SK-N-SH (cell line): ENCODE results near the gene OR4K17. TPM values are rescaled to one million over a fixed set of nuclear protein-coding genes. Genes with fewer than 3 reads are reported as not detected.

ENCODE experiments used
- CTCF ChIA-PET: fragments of 300-600, 350-600 bp; formaldehyde crosslinking; extraction: SDS; loops from one replicate; lab custom pipeline; 2021; lab: Yijun Ruan, JAX
- POLR2A ChIA-PET: fragments of 350-600 bp; sonication (Branson Sonifier 250); formaldehyde crosslinking; extraction: SDS; loops from one replicate; lab custom pipeline; 2020; ENCODE audit warnings: antibody characterized with exemption, inconsistent platforms; lab: Yijun Ruan, JAX
- DNase-seq: peaks from one replicate; pipeline ENCODE4 v3.0.0; 2012
- H2AFZ ChIP-seq: fragments of 200-600 bp; sonication (generic); 2 replicates; pipeline ENCODE4 v1.8.1; 2016; ENCODE audit warnings: antibody characterized with exemption, mild to moderate bottlenecking, low read depth
- H3F3A ChIP-seq: fragments of 200-600 bp; sonication (generic); replicated peaks from 2 replicates; pipeline ENCODE3; 2016; ENCODE audit warnings: antibody characterized with exemption, mild to moderate bottlenecking; ENCODE audit not compliant: insufficient read depth
- H3K27ac ChIP-seq, 2 experiments: fragments of 200-500 bp in 1 of 2; fragments of 200-600 bp in 1 of 2; sonication (Bioruptor generic) in 1 of 2; sonication (generic), shearing (Covaris generic) in 1 of 2; 2 replicates each; pipeline versions ENCODE4 v1.5.1 to v1.6.1; 2014 to 2016; ENCODE audit warnings: low read depth in 2 of 2, inconsistent platforms in 1 of 2, low read length in 1 of 2, mild to moderate bottlenecking in 1 of 2, mixed read lengths in 1 of 2
- H3K27me3 ChIP-seq: fragments of 200-600 bp; sonication (generic), shearing (Covaris generic); 2 replicates; pipeline ENCODE4 v1.6.1; 2016; ENCODE audit warnings: mixed run types; ENCODE audit not compliant: insufficient read depth
- H3K36me3 ChIP-seq, 2 experiments: fragments of 200-500 bp in 1 of 2; fragments of 200-600 bp in 1 of 2; sonication (Bioruptor generic) in 1 of 2; sonication (generic) in 1 of 2; replicated peaks in 1 of 2; 2 replicates each; pipeline versions ENCODE3 to v1.5.1; 2014 to 2016; ENCODE audit warnings: low read length in 1 of 2, mild to moderate bottlenecking in 1 of 2; ENCODE audit not compliant: insufficient read depth in 2 of 2, control insufficient read depth in 1 of 2
- H3K4me1 ChIP-seq, 2 experiments: fragments of 200-500 bp in 1 of 2; fragments of 200-600 bp in 1 of 2; sonication (Bioruptor generic) in 1 of 2; sonication (generic), shearing (Covaris generic) in 1 of 2; 2 replicates each; pipeline versions ENCODE4 v1.5.1 to v1.6.1; 2014 to 2016; ENCODE audit warnings: low read depth in 1 of 2, low read length in 1 of 2, mixed run types in 1 of 2; ENCODE audit not compliant: insufficient read depth in 2 of 2, control insufficient read depth in 1 of 2
- H3K4me2 ChIP-seq: fragments of 200-600 bp; sonication (generic), shearing (Covaris generic); 2 replicates; pipeline ENCODE4 v1.6.1; 2017; ENCODE audit warnings: mixed run types
- H3K4me3 ChIP-seq, 2 experiments: fragments of 200-500 bp in 1 of 2; fragments of 200-600 bp in 1 of 2; sonication (Bioruptor generic) in 1 of 2; sonication (generic), shearing (Covaris generic) in 1 of 2; 2 replicates each; pipeline versions ENCODE4 v1.5.1 to v1.8.1; 2014 to 2016; ENCODE audit warnings: low read depth in 2 of 2, inconsistent platforms in 1 of 2, low read length in 1 of 2, mild to moderate bottlenecking in 1 of 2, mixed read lengths in 1 of 2, moderate library complexity in 1 of 2
- H3K79me2 ChIP-seq: fragments of 200-600 bp; sonication (generic); 2 replicates; pipeline ENCODE4 v1.8.1; 2017; ENCODE audit warnings: mild to moderate bottlenecking; ENCODE audit not compliant: insufficient read depth
- H3K9ac ChIP-seq: fragments of 200-600 bp; sonication (generic); 2 replicates; pipeline ENCODE4 v1.6.1; 2017; ENCODE audit warnings: mixed run types
- H3K9me2 ChIP-seq: fragments of 200-600 bp; sonication (generic); 2 replicates; pipeline ENCODE4 v1.6.1; 2017; ENCODE audit warnings: mixed run types
- H3K9me3 ChIP-seq: fragments of 200-600 bp; sonication (generic); 2 replicates; pipeline ENCODE4 v1.6.1; 2017; ENCODE audit warnings: mixed run types, mild to moderate bottlenecking, moderate library complexity
- H4K20me1 ChIP-seq: fragments of 200-600 bp; sonication (generic); 2 replicates; pipeline ENCODE4 v1.6.1; 2017; ENCODE audit warnings: mild to moderate bottlenecking, mixed run types; ENCODE audit not compliant: insufficient read depth
- ELF1 ChIP-seq: IDR thresholded peaks from 2 replicates; pipeline ENCODE4 v1.4.0; 2012
- FOSL2 ChIP-seq: IDR thresholded peaks from 2 replicates; pipeline ENCODE4 v1.4.0; 2012; ENCODE audit warnings: low read depth, mild to moderate bottlenecking, moderate library complexity, borderline replicate concordance
- JUND ChIP-seq: IDR thresholded peaks from 2 replicates; pipeline ENCODE4 v1.4.0; 2012
- NFIC ChIP-seq: IDR thresholded peaks from 2 replicates; pipeline ENCODE4 v1.4.0; 2012; ENCODE audit warnings: borderline replicate concordance
- NRF1 ChIP-seq: IDR thresholded peaks from 2 replicates; pipeline ENCODE4 v1.6.1; 2012; ENCODE audit warnings: low read depth, mild to moderate bottlenecking, low read length
- POLR2AphosphoS5 ChIP-seq: IDR thresholded peaks from 2 replicates; pipeline ENCODE4 v1.6.1; 2012; ENCODE audit warnings: low read depth, low read length
- RCOR1 ChIP-seq: fragments of 150-350 bp; IDR thresholded peaks from 2 replicates; pipeline ENCODE4 v1.6.1; 2017; ENCODE audit warnings: antibody characterized with exemption, low read length
- RFX5 ChIP-seq: IDR thresholded peaks from 2 replicates; pipeline ENCODE4 v1.6.1; 2012; ENCODE audit warnings: mild to moderate bottlenecking, improper control_type of control experiment, low read length
- RXRA ChIP-seq: IDR thresholded peaks from 2 replicates; pipeline ENCODE4 v1.4.0; 2012; ENCODE audit warnings: low read depth, mild to moderate bottlenecking, borderline replicate concordance
- SIN3A ChIP-seq: IDR thresholded peaks from 2 replicates; pipeline ENCODE4 v1.6.1; 2012; ENCODE audit warnings: low read depth, mild to moderate bottlenecking, low read length, moderate library complexity, borderline replicate concordance
- polyA plus RNA-seq, 3 experiments: library from polyadenylated mRNA; depleted of rRNA; stranded (reverse); fragments of >200 nt; gene quantifications; 2 replicates each; pipeline ENCODE4 v1.2.3, GENCODE V29; 2012
- TF ChIP-seq, protein P1 (sequence below): fragments of 200-600 bp; sonication (generic); IDR thresholded peaks from 2 replicates; pipeline ENCODE4 v1.6.1; 2017; ENCODE audit warnings: antibody characterized with exemption, mild to moderate bottlenecking, moderate library complexity
- TF ChIP-seq, protein P2 (sequence below): IDR thresholded peaks from 2 replicates; pipeline ENCODE4 v1.4.0; 2012; ENCODE audit warnings: low read depth, borderline replicate concordance

Gene OR4K17
- polyA plus RNA-seq, 1 of the 3 experiments (the other 2 are of a cell fraction) = not detected

DNA sequence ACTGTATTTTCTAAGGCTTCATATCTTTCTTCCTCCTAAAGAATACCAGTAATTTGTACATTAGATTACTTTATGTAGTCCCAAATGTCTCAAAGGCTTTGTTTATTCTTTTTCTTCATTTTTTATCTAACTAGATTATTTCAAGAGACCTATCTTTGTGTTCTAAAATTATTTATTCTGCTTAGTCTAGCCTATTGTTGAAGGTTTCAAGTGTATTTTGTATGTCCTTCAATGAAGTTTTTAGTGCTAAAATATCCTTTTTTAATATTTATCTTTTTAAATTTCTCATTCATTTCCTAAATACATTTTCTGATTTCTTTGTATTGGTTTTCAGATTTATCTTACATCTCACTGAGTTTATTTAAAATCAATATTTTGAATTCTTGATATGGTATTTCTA is 53.9 kb downstream of the OR4K17 start:
- Histone ChIP-seq H3K9me3 (peaks cover 15% of the 10 kb centered on the region; the same call in 1 of the 2 replicates), H3K4me3 (no peak overlapping the region), H3K27ac (no peak overlapping the region), H3K4me2 (no peak overlapping the region), H3K4me1 (no peaks in the 10 kb centered on the region), H2AFZ (no peak overlapping the region), H3K27me3 (no peaks in the 10 kb centered on the region), H3K9ac (no peak overlapping the region), H4K20me1 (no peaks in the 10 kb centered on the region), H3K36me3 (no peaks in the 10 kb centered on the region), H3F3A (peaks cover 6% of the 10 kb centered on the region), H3K79me2 (no peaks in the 10 kb centered on the region), H3K9me2 (no peaks in the 10 kb centered on the region)
- TF ChIP-seq SIN3A = no peak
- TF ChIP-seq RXRA = no peak
- no peak for TF ChIP-seq ELF1
- no peak for TF ChIP-seq NFIC
- no peak for TF ChIP-seq NRF1
- TF ChIP-seq POLR2AphosphoS5 = no peak
- TF ChIP-seq, protein P1, sequence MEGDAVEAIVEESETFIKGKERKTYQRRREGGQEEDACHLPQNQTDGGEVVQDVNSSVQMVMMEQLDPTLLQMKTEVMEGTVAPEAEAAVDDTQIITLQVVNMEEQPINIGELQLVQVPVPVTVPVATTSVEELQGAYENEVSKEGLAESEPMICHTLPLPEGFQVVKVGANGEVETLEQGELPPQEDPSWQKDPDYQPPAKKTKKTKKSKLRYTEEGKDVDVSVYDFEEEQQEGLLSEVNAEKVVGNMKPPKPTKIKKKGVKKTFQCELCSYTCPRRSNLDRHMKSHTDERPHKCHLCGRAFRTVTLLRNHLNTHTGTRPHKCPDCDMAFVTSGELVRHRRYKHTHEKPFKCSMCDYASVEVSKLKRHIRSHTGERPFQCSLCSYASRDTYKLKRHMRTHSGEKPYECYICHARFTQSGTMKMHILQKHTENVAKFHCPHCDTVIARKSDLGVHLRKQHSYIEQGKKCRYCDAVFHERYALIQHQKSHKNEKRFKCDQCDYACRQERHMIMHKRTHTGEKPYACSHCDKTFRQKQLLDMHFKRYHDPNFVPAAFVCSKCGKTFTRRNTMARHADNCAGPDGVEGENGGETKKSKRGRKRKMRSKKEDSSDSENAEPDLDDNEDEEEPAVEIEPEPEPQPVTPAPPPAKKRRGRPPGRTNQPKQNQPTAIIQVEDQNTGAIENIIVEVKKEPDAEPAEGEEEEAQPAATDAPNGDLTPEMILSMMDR = no peak
- no peak for TF ChIP-seq FOSL2
- TF ChIP-seq, protein P2, sequence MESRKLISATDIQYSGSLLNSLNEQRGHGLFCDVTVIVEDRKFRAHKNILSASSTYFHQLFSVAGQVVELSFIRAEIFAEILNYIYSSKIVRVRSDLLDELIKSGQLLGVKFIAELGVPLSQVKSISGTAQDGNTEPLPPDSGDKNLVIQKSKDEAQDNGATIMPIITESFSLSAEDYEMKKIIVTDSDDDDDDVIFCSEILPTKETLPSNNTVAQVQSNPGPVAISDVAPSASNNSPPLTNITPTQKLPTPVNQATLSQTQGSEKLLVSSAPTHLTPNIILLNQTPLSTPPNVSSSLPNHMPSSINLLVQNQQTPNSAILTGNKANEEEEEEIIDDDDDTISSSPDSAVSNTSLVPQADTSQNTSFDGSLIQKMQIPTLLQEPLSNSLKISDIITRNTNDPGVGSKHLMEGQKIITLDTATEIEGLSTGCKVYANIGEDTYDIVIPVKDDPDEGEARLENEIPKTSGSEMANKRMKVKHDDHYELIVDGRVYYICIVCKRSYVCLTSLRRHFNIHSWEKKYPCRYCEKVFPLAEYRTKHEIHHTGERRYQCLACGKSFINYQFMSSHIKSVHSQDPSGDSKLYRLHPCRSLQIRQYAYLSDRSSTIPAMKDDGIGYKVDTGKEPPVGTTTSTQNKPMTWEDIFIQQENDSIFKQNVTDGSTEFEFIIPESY = no peak
- no peak for TF ChIP-seq RCOR1
- DNase-seq = no peak
- ChIA-PET CTCF (no interaction called here), POLR2A (no interaction called here)

DNA sequence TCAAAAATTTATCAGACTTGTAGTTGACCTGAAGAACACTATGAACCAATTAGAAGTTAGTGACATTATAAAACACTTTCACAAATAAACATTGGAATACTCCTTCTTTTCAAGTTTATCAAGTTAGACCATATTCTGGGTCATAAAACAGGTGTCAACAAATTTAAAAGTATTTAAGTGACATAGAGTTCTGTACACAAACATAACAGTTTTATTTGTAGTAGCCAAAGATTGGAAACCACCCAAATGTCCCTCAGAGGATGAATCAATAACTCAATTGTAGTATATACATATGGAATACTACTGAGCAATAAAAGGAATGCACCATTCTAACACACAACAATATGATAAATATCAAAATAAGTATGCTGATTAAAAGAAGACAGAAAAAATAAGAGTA is 56.6 kb downstream of the OR4K17 start:
- H3K79me2 ChIP-seq = no peaks in the 10 kb centered on the region
- no peaks in the 10 kb centered on the region for H3K36me3 ChIP-seq
- POLR2A ChIA-PET = no interaction called here
- no peaks in the 10 kb centered on the region for H3K27me3 ChIP-seq
- TF ChIP-seq RCOR1 (no peak), JUND (no peak), RFX5 (no peak)
- no peaks in the 10 kb centered on the region for H4K20me1 ChIP-seq
- peaks cover 15% of the 10 kb centered on the region; the same call in 1 of the 2 replicates for H3K9me3 ChIP-seq
- no peak overlapping the region for H2AFZ ChIP-seq
- no peak for DNase-seq
- H3K4me2 ChIP-seq = no peak overlapping the region
- no peaks in the 10 kb centered on the region for H3K4me1 ChIP-seq
- no peak overlapping the region for H3K27ac ChIP-seq
- H3K4me3 ChIP-seq = no peak overlapping the region
- H3F3A ChIP-seq = peaks cover 15% of the 10 kb centered on the region
- CTCF ChIA-PET = no interaction called here
- no peaks in the 10 kb centered on the region for H3K9me2 ChIP-seq
- no peak overlapping the region for H3K9ac ChIP-seq
